ENCODE measurements around the gene PLXNA3. TPM values are rescaled to one million over a fixed set of nuclear protein-coding genes. Genes with fewer than 3 reads are reported as not detected.
A peak's percentile ranks its signal among the peaks of the same experiment; 100 is the strongest.

The PLXNA3 gene
- total and polyA plus RNA-seq, 8 donors: 2.3 to 296 (median 13.9) TPM

- 0 to 34% (median 2%) methylated on average over 8 to 33 of the region's 35 CpGs; no CpG with 5 or more reads in 2 of the 5 donors for WGBS, 5 donors
- peak overlapping the region; percentile 63 to 68 (median 66) for H3K4me3 ChIP-seq
- TF ChIP-seq CTCF (IDR thresholded peaks at IDR 0.05) (no peak), EP300 (IDR thresholded peaks at IDR 0.05) (no peak), POLR2AphosphoS5 (IDR thresholded peaks at IDR 0.05) (no peak), POLR2A (IDR thresholded peaks at IDR 0.05) (no peak)
- intact Hi-C loops (cut with DNase I; ENCODE audit: low total_unique reads): no loop called here
- no peaks in the 10 kb centered on the region for H3K27me3 ChIP-seq
- DNase-seq: peak; percentile 45 to 50
- peaks cover 0 to 52% (median 35%) of the 10 kb centered on the region in 4 donors for H3K4me1 ChIP-seq
- H3K27ac ChIP-seq: peak overlapping the region; percentile 81 to 91 (median 84)
- H3K36me3 ChIP-seq: peaks cover 0 to 31% (median 23%) of the 10 kb centered on the region in 4 donors
- H3K9me3 ChIP-seq: no peaks in the 10 kb centered on the region
Measured at GRCh38 chrX:154486052-154486395, 27.9 kb downstream of the PLXNA3 start.

GRCh38 chrX:154486396-154487207 lies 28.5 kb downstream of the PLXNA3 start, which contains the start of gene UBL4A:
TSS of gene UBL4A (minus strand) at chrX:154486615. CDS start at chrX:154486584, 31 bp downstream.
- Histone ChIP-seq H3K9me3 (no peaks in the 10 kb centered on the region), H3K4me1 (peaks cover 0 to 57% (median 35%) of the 10 kb centered on the region in 4 donors), H3K36me3 (peaks cover 0 to 31% (median 23%) of the 10 kb centered on the region in 4 donors), H3K27ac (peak within 1 kb of the TSS; percentile 83 to 91 (median 85)), H3K27me3 (no peaks in the 10 kb centered on the region), H3K4me3 (peak within 1 kb of the TSS; percentile 63 to 68 (median 66))
- DNase-seq: peak; percentile 63 to 89
- TF ChIP-seq CTCF (IDR thresholded peaks at IDR 0.05) (no peak), EP300 (IDR thresholded peaks at IDR 0.05) (no peak), POLR2AphosphoS5 (IDR thresholded peaks at IDR 0.05) (peak in 2 of 3 donors; percentile 5 to 45), POLR2A (IDR thresholded peaks at IDR 0.05) (no peak)
- 0 to 34% (median 19%) methylated on average over 20 to 77 of the region's 95 CpGs for WGBS, 5 donors
- intact Hi-C loops (cut with DNase I; ENCODE audit: low total_unique reads): no loop called here

GRCh38 chrX:154487518-154488290 lies 29.6 kb downstream of the PLXNA3 start:
- peaks cover 0 to 31% (median 23%) of the 10 kb centered on the region in 4 donors for H3K36me3 ChIP-seq
- peak overlapping the region in 4 of 5 donors; percentile 84 to 91 (median 85) for H3K27ac ChIP-seq
- WGBS, 5 donors: 91 to 95% (median 93%) methylated on average over 21 to 28 of the region's 28 CpGs
- H3K9me3 ChIP-seq: no peaks in the 10 kb centered on the region
- peaks cover 0 to 57% (median 35%) of the 10 kb centered on the region in 4 donors for H3K4me1 ChIP-seq
- DNase-seq: no peak
- no peak overlapping the region for H3K4me3 ChIP-seq
- intact Hi-C loops (cut with DNase I; ENCODE audit: low total_unique reads): no loop called here
- TF ChIP-seq EP300 (IDR thresholded peaks at IDR 0.05) (no peak), POLR2AphosphoS5 (IDR thresholded peaks at IDR 0.05) (no peak), POLR2A (IDR thresholded peaks at IDR 0.05) (no peak), CTCF (IDR thresholded peaks at IDR 0.05) (no peak)
- no peaks in the 10 kb centered on the region for H3K27me3 ChIP-seq
